H1 (cell line): Measurements from ENCODE around the gene RALGAPA1. TPM values are rescaled to one million over a fixed set of nuclear protein-coding genes. Genes with fewer than 3 reads are reported as not detected.

Source experiments
- CTCF ChIA-PET: fragments of 300-600 bp; sonication (Branson Sonifier 250); formaldehyde crosslinking; loops from one replicate; lab custom pipeline; 2021; ENCODE audit not compliant: partially characterized antibody; lab: Charles Lee
- POLR2A ChIA-PET: fragments of 300-600 bp; sonication (Branson Sonifier 250); formaldehyde crosslinking; loops from one replicate; lab custom pipeline; 2021; ENCODE audit warnings: inconsistent platforms; ENCODE audit not compliant: partially characterized antibody; lab: Charles Lee
- DNase-seq, 2 experiments: peaks; one replicate each; pipeline versions ENCODE4 v3.0.0 to v3.0.0-alpha.2; 2010 to 2022; ENCODE audit warnings: low spot score in 2 of 2, low read depth in 1 of 2, mixed read lengths in 1 of 2
- FAIRE-seq: peaks from 2 replicates; lab custom pipeline; 2011; peaks lifted over from hg19 to GRCh38; lab: Jason Lieb, UNC
- H2AFZ ChIP-seq: 2 replicates; pipeline ENCODE4 v1.8.1; 2012; ENCODE audit warnings: low read length, inconsistent platforms
- H2AK5ac ChIP-seq: 2 replicates; pipeline ENCODE4 v1.6.1; 2013; ENCODE audit warnings: low read depth, low read length
- H2BK120ac ChIP-seq: replicated peaks from 2 replicates; pipeline ENCODE3; 2013; ENCODE audit warnings: low read depth, low read length, inconsistent platforms
- H2BK12ac ChIP-seq: 2 replicates; pipeline ENCODE4 v1.6.1; 2013; ENCODE audit warnings: low read depth, low read length
- H2BK15ac ChIP-seq: 2 replicates; pipeline ENCODE4 v1.6.1; 2013; ENCODE audit warnings: low read length
- H2BK20ac ChIP-seq: 2 replicates; pipeline ENCODE4 v1.6.1; 2013; ENCODE audit warnings: low read length
- H2BK5ac ChIP-seq: 2 replicates; pipeline ENCODE4 v1.6.1; 2013; ENCODE audit warnings: low read depth, low read length
- H3K14ac ChIP-seq: 2 replicates; pipeline ENCODE4 v1.6.1; 2013; ENCODE audit warnings: inconsistent platforms; ENCODE audit not compliant: insufficient read length
- H3K18ac ChIP-seq: 2 replicates; pipeline ENCODE4 v1.6.1; 2013; ENCODE audit warnings: low read length; ENCODE audit errors: extremely low read depth
- H3K23ac ChIP-seq: 2 replicates; pipeline ENCODE4 v1.6.1; 2013; ENCODE audit warnings: inconsistent platforms; ENCODE audit not compliant: insufficient read length
- H3K23me2 ChIP-seq: 2 replicates; pipeline ENCODE4 v1.6.1; 2013; ENCODE audit warnings: low read depth, low read length
- H3K27ac ChIP-seq: 2 replicates; pipeline ENCODE4 v1.6.1; 2011; ENCODE audit warnings: low read depth, low read length, inconsistent platforms
- H3K27me3 ChIP-seq, 4 experiments: replicated peaks in 1 of 4; 1 replicate in 1 of 4; 2 replicates in 3 of 4; pipeline versions ENCODE4 v1.6.1 to v1.8.1; 2011 to 2013; ENCODE audit warnings: low read length in 3 of 4, mild to moderate bottlenecking in 3 of 4, inconsistent platforms in 2 of 4, mixed read lengths in 2 of 4, moderate library complexity in 1 of 4; ENCODE audit not compliant: control insufficient read depth in 3 of 4, insufficient read depth in 3 of 4; ENCODE audit errors: extremely low read depth in 1 of 4
- H3K36me3 ChIP-seq, 4 experiments: 2 replicates each; pipeline versions ENCODE4 v1.6.1 to v1.8.1; 2011 to 2013; ENCODE audit warnings: mild to moderate bottlenecking in 4 of 4, low read length in 3 of 4, moderate library complexity in 2 of 4, control low read depth in 1 of 4, inconsistent platforms in 1 of 4; ENCODE audit not compliant: insufficient read depth in 4 of 4, control insufficient read depth in 2 of 4
- H3K4ac ChIP-seq: replicated peaks from 2 replicates; pipeline ENCODE3; 2013; ENCODE audit warnings: low read length, low read depth, mixed read lengths, inconsistent platforms; ENCODE audit not compliant: insufficient read length
- H3K4me1 ChIP-seq, 4 experiments: replicated peaks in 1 of 4; 1 replicate in 1 of 4; 2 replicates in 3 of 4; pipeline versions ENCODE4 v1.6.1 to v1.8.1; 2011 to 2013; ENCODE audit warnings: low read length in 3 of 4, inconsistent platforms in 2 of 4, mixed read lengths in 1 of 4; ENCODE audit not compliant: insufficient read depth in 4 of 4, control insufficient read depth in 3 of 4
- H3K4me2 ChIP-seq, 2 experiments: 2 replicates each; pipeline versions ENCODE4 v1.6.1 to v1.8.1; 2011 to 2013; ENCODE audit warnings: low read depth in 2 of 2, low read length in 2 of 2, control low read depth in 1 of 2, inconsistent platforms in 1 of 2, mild to moderate bottlenecking in 1 of 2; ENCODE audit not compliant: insufficient read depth in 1 of 2
- H3K4me3 ChIP-seq, 4 experiments: fragments of 200-600, 300-600 bp in 1 of 4; sonication (generic), shearing (Covaris generic), sonication (Bioruptor Twin) in 1 of 4; 2 replicates each; pipeline versions ENCODE4 v1.5.1 to v1.8.1; 2011 to 2016; ENCODE audit warnings: low read length in 4 of 4, low read depth in 3 of 4, control low read depth in 2 of 4, inconsistent platforms in 2 of 4, mild to moderate bottlenecking in 2 of 4, mixed read lengths in 1 of 4, moderate library complexity in 1 of 4; ENCODE audit not compliant: insufficient read depth in 2 of 4; ENCODE audit errors: extremely low read depth in 1 of 4
- H3K56ac ChIP-seq: replicated peaks from 2 replicates; pipeline ENCODE3; 2013; ENCODE audit warnings: low read depth, mild to moderate bottlenecking, mixed read lengths, low read length, inconsistent platforms; ENCODE audit not compliant: insufficient read length
- H3K79me1 ChIP-seq: 2 replicates; pipeline ENCODE4 v1.6.1; 2013; ENCODE audit warnings: low read depth, low read length, control low read depth
- H3K79me2 ChIP-seq, 2 experiments: 2 replicates each; pipeline versions ENCODE4 v1.6.1 to v1.8.1; 2012 to 2013; ENCODE audit warnings: low read length in 2 of 2, mild to moderate bottlenecking in 2 of 2, inconsistent platforms in 1 of 2; ENCODE audit not compliant: insufficient read depth in 2 of 2, control insufficient read depth in 1 of 2
- H3K9ac ChIP-seq, 4 experiments: replicated peaks in 1 of 4; 1 replicate in 1 of 4; 2 replicates in 3 of 4; pipeline versions ENCODE4 v1.6.1 to v1.8.1; 2011 to 2013; ENCODE audit warnings: low read depth in 3 of 4, low read length in 3 of 4, control low read depth in 2 of 4, mild to moderate bottlenecking in 2 of 4, moderate library complexity in 2 of 4, inconsistent platforms in 1 of 4; ENCODE audit errors: extremely low read depth in 1 of 4
- H3K9me3 ChIP-seq, 2 experiments: 2 replicates each; pipeline versions ENCODE4 v1.6.1 to v1.8.1; 2012 to 2013; ENCODE audit warnings: mild to moderate bottlenecking in 2 of 2, moderate library complexity in 2 of 2, control low read depth in 1 of 2, inconsistent platforms in 1 of 2, low read depth in 1 of 2, low read length in 1 of 2, mixed read lengths in 1 of 2; ENCODE audit not compliant: insufficient read depth in 2 of 2
- H4K20me1 ChIP-seq, 2 experiments: replicated peaks in 1 of 2; 2 replicates each; pipeline versions ENCODE3 to v1.8.1; 2011 to 2013; ENCODE audit warnings: inconsistent platforms in 2 of 2, low read length in 2 of 2, mild to moderate bottlenecking in 1 of 2; ENCODE audit not compliant: insufficient read depth in 2 of 2, control insufficient read depth in 1 of 2
- H4K5ac ChIP-seq: 2 replicates; pipeline ENCODE4 v1.6.1; 2013; ENCODE audit warnings: low read length, low read depth, mixed read lengths, inconsistent platforms; ENCODE audit not compliant: insufficient read length
- H4K8ac ChIP-seq: 2 replicates; pipeline ENCODE4 v1.8.0; 2013; ENCODE audit warnings: mild to moderate bottlenecking, moderate library complexity, low read length, inconsistent platforms; ENCODE audit not compliant: insufficient read depth; ENCODE audit errors: extremely low read depth
- H4K91ac ChIP-seq: replicated peaks from 2 replicates; pipeline ENCODE3; 2013; ENCODE audit warnings: low read length, mixed read lengths, inconsistent platforms; ENCODE audit not compliant: insufficient read length
- BACH1 ChIP-seq: IDR thresholded peaks from 2 replicates; pipeline ENCODE4 v1.6.1; 2012; ENCODE audit warnings: low read length, improper control_type of control experiment
- BRCA1 ChIP-seq: IDR thresholded peaks from 2 replicates; pipeline ENCODE4 v1.6.1; 2012; ENCODE audit warnings: low read depth, low read length, improper control_type of control experiment
- CBX8 ChIP-seq: fragments of 300-800, 300-1000 bp; sonication (generic); IDR thresholded peaks from 2 replicates; pipeline ENCODE4 v1.7.1; 2016; ENCODE audit warnings: low read depth, low read length, borderline replicate concordance
- HDAC2 ChIP-seq, 2 experiments: fragments of 300-600 bp in 1 of 2; sonication (generic) in 1 of 2; IDR thresholded peaks; 2 replicates each; pipeline ENCODE4 v1.6.1; 2011 to 2012; ENCODE audit warnings: low read depth in 2 of 2, low read length in 2 of 2, mild to moderate bottlenecking in 2 of 2, moderate library complexity in 2 of 2, borderline replicate concordance in 1 of 2, inconsistent platforms in 1 of 2
- KDM1A ChIP-seq: fragments of 200-600, 300-600 bp; sonication (generic); IDR thresholded peaks from 2 replicates; pipeline ENCODE4 v1.7.1; 2016; ENCODE audit warnings: mild to moderate bottlenecking, low read length, borderline replicate concordance
- RAD21 ChIP-seq, 2 experiments: IDR thresholded peaks in 1 of 2; conservative IDR thresholded peaks in 1 of 2; 2 replicates each; pipeline ENCODE4 v1.6.1; 2011; ENCODE audit warnings: low read depth in 2 of 2, low read length in 2 of 2, improper control_type of control experiment in 1 of 2, inconsistent platforms in 1 of 2, mild to moderate bottlenecking in 1 of 2, moderate library complexity in 1 of 2
- RBBP5 ChIP-seq: IDR thresholded peaks from 2 replicates; pipeline ENCODE4 v1.7.1; 2012; ENCODE audit warnings: low read depth, mild to moderate bottlenecking, inconsistent platforms, low read length, moderate library complexity, borderline replicate concordance
- SAP30 ChIP-seq: fragments of 300-600 bp; sonication (generic); IDR thresholded peaks from 2 replicates; pipeline ENCODE4 v1.7.1; 2012; ENCODE audit warnings: low read length, moderate library complexity, mild to moderate bottlenecking, inconsistent platforms; ENCODE audit not compliant: insufficient read depth, insufficient replicate concordance
- SIN3A ChIP-seq, 2 experiments: IDR thresholded peaks in 1 of 2; conservative IDR thresholded peaks in 1 of 2; 2 replicates each; pipeline ENCODE4 v1.6.1; 2011 to 2012; ENCODE audit warnings: low read length in 2 of 2, improper control_type of control experiment in 1 of 2, low read depth in 1 of 2, mild to moderate bottlenecking in 1 of 2
- SP1 ChIP-seq: IDR thresholded peaks from 2 replicates; pipeline ENCODE4 v1.6.1; 2011; ENCODE audit warnings: low read depth, low read length
- TCF12 ChIP-seq: IDR thresholded peaks from 2 replicates; pipeline ENCODE4 v1.6.1; 2011; ENCODE audit warnings: low read depth, mild to moderate bottlenecking, low read length
- WGBS, 2 experiments: shearing (Covaris generic) in 1 of 2; methylation state at CpG; one replicate each; pipeline versions ENCODE4 v1.1.6 to v1.1.7; 2013 to 2015; ENCODE audit warnings: low lambda C conversion rate in 2 of 2, mixed read lengths in 2 of 2, inconsistent platforms in 1 of 2, low coverage in 1 of 2, missing lambda C conversion rate in 1 of 2; ENCODE audit not compliant: insufficient replicate concordance in 2 of 2, insufficient coverage in 1 of 2, insufficient read length in 1 of 2; ENCODE audit errors: extremely low coverage in 1 of 2, missing lambda C conversion rate in 1 of 2; 5-methylcytosine and 5-hydroxymethylcytosine counted together
- polyA plus RNA-seq, 7 experiments: library from polyadenylated mRNA; depleted of rRNA in 3 of 7; stranded (reverse) in 5 of 7; unstranded in 2 of 7; fragments of >200 nt in 5 of 7; fragments of 200-250 nt in 2 of 7; gene quantifications; 1 replicate in 5 of 7; 2 replicates in 1 of 7; 4 replicates in 1 of 7; pipeline versions ENCODE4 v1.2.1 to v1.2.3, GENCODE V29; 2011 to 2013; ENCODE audit warnings: missing spikeins in 2 of 7, mixed read lengths in 2 of 7
- total RNA-seq: library from RNA; stranded (reverse); fragmentation: NEBNext Ultra II Directional; extraction: Animal tissue kit (Norgen Biotek cat#: 25700); gene quantifications from 2 replicates; pipeline ENCODE4 v1.2.1, GENCODE V29; 2021
- TF ChIP-seq, protein P1 (sequence below): IDR thresholded peaks from 2 replicates; pipeline ENCODE4 v1.6.1; 2011; ENCODE audit warnings: low read length, improper control_type of control experiment

RALGAPA1 gene
- total and polyA plus RNA-seq, 2 of the 8 experiments (the other 6 are each of a cell fraction or from before 2014, with no cell fraction given), result 4.2 to 26.7 TPM

- no peak overlapping the region for H2BK15ac ChIP-seq
- H3K4me1 ChIP-seq, result no peaks in the 10 kb centered on the region
- WGBS, 2 experiments, result 93% methylated on average over 3 of the region's 3 CpGs; no CpG with 5 or more reads in 1 of the 2 experiments
- no peak overlapping the region for H4K5ac ChIP-seq
- H3K79me1 ChIP-seq, result peaks cover 3% of the 10 kb centered on the region; the same call in 1 of the 2 replicates
- no peak overlapping the region for H3K4me2 ChIP-seq
- H4K20me1 ChIP-seq, result no peaks in the 10 kb centered on the region
- H2AFZ ChIP-seq, result no peak overlapping the region
- peaks cover 0 to 29% of the 10 kb centered on the region in 2 experiments; a peak in 2 of 4 replicates for H3K79me2 ChIP-seq
- no peaks in the 10 kb centered on the region for H3K9me3 ChIP-seq
- H3K23me2 ChIP-seq, result no peaks in the 10 kb centered on the region
- H3K4me3 ChIP-seq, result no peak overlapping the region
- ChIA-PET POLR2A (interaction anchor here (0.6 to 1.4 kb wide), 2 partner anchors 16 to 26 kb away, joined by 3 to 4 read pairs; no protein-coding TSS in a partner anchor), CTCF (no interaction called here)
- no peak overlapping the region for H3K56ac ChIP-seq
- no peak overlapping the region for H4K8ac ChIP-seq
- no peak overlapping the region for H2BK20ac ChIP-seq
- H3K4ac ChIP-seq, result no peak overlapping the region
- no peak overlapping the region for H4K91ac ChIP-seq
- no peaks in the 10 kb centered on the region for H3K27me3 ChIP-seq
- H3K36me3 ChIP-seq, result no peaks in the 10 kb centered on the region
- H3K27ac ChIP-seq, result no peak overlapping the region
- H3K18ac ChIP-seq, result no peak overlapping the region
- FAIRE-seq, result no peak
- no peak overlapping the region for H3K9ac ChIP-seq
- TF ChIP-seq BACH1 (no peak), RAD21 (IDR thresholded peaks at IDR 0.05 in 1 of 2, conservative IDR thresholded peaks at IDR 0.05 in 1 of 2; ENCODE audit: low read depth in 2 of 2, low read length in 2 of 2) (no peak), TCF12 (no peak), SIN3A (conservative IDR thresholded peaks at IDR 0.05 in 1 of 2, IDR thresholded peaks at IDR 0.05 in 1 of 2; ENCODE audit: low read depth in 1 of 2, low read length in 2 of 2) (no peak), KDM1A (no peak), CBX8 (no peak), HDAC2 (IDR thresholded peaks at IDR 0.05; ENCODE audit: borderline replicate concordance in 1 of 2, low read depth in 2 of 2, low read length in 2 of 2) (no peak), SP1 (no peak), SAP30 (no peak), RBBP5 (no peak), BRCA1 (no peak)
- TF ChIP-seq, protein P1, sequence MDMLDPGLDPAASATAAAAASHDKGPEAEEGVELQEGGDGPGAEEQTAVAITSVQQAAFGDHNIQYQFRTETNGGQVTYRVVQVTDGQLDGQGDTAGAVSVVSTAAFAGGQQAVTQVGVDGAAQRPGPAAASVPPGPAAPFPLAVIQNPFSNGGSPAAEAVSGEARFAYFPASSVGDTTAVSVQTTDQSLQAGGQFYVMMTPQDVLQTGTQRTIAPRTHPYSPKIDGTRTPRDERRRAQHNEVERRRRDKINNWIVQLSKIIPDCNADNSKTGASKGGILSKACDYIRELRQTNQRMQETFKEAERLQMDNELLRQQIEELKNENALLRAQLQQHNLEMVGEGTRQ, result no peak
- TF ChIP-seq, all 59 proteins: peak for 0
- H2BK12ac ChIP-seq, result no peak overlapping the region
- no peak for DNase-seq
- no peak overlapping the region for H2BK120ac ChIP-seq
- H3K23ac ChIP-seq, result no peak overlapping the region
- no peak overlapping the region for H2AK5ac ChIP-seq
- H2BK5ac ChIP-seq, result no peak overlapping the region
- no peak overlapping the region for H3K14ac ChIP-seq
Observed at GRCh38 chr14:35779368-35779767, 29.7 kb downstream of the RALGAPA1 start.
